K562 (cell line): ENCODE results near the gene SLC25A40. TPM values are rescaled to one million over a fixed set of nuclear protein-coding genes. Genes with fewer than 3 reads are reported as not detected.
A peak's percentile ranks its signal among the peaks of the same experiment; 100 is the strongest.

Experiments used
- ATAC-seq: fragments of 200-7000 bp; cut with Tn5 transposase; 3 replicates; pipeline ENCODE4 v1.9.1; 2020; ENCODE audit warnings: moderate library complexity
- BruUV-seq: library from RNA; stranded (reverse); fragments of 400-500 nt; replicated peaks from 2 replicates; lab custom pipeline; 2021; lab: Mats Ljungman, UMichigan
- CTCF ChIA-PET: fragments of 300-600 bp; formaldehyde crosslinking; extraction: SDS; loops from one replicate; lab custom pipeline; 2021; ENCODE audit warnings: low intra/inter-chr PET ratio; lab: Yijun Ruan, JAX
- POLR2A ChIA-PET: fragments of 300-600, 350-650 bp; sonication (Branson Sonifier 250); formaldehyde crosslinking; extraction: SDS; loops from one replicate; lab custom pipeline; 2021; ENCODE audit warnings: antibody characterized with exemption, inconsistent platforms; lab: Yijun Ruan, JAX
- DNase-seq, 4 experiments: peaks; one replicate each; pipeline versions ENCODE4 v3.0.0 to v3.0.0-alpha.2; 2011 to 2018; ENCODE audit warnings: low spot score in 3 of 4, mixed read lengths in 3 of 4; ENCODE audit errors: extremely low read depth in 1 of 4
- FAIRE-seq: peaks from 2 replicates; lab custom pipeline; 2011; peaks lifted over from hg19 to GRCh38; lab: Jason Lieb, UNC
- H2AFZ ChIP-seq: 2 replicates; pipeline ENCODE4 v1.6.0; 2011; ENCODE audit warnings: low read depth, low read length, control low read depth, inconsistent platforms
- H3K27ac ChIP-seq: fragments of 200-600 bp; 3 replicates; pipeline ENCODE4 v1.8.0; 2011; ENCODE audit warnings: low read depth, mild to moderate bottlenecking, control low read depth, inconsistent platforms, low read length, moderate library complexity, mixed read lengths; ENCODE audit errors: extremely low read depth
- H3K27me3 ChIP-seq, 2 experiments: fragments of 300-600 bp in 1 of 2; 2 replicates in 1 of 2; 3 replicates in 1 of 2; pipeline versions ENCODE4 v1.6.0 to v1.8.0; 2011; ENCODE audit warnings: inconsistent platforms in 2 of 2, low read length in 2 of 2, mild to moderate bottlenecking in 1 of 2, mixed read lengths in 1 of 2, moderate library complexity in 1 of 2; ENCODE audit not compliant: control insufficient read depth in 2 of 2, insufficient read depth in 2 of 2
- H3K36me3 ChIP-seq: fragments of 300-600 bp; 3 replicates; pipeline ENCODE4 v1.8.0; 2011; ENCODE audit warnings: mild to moderate bottlenecking, low read length, inconsistent platforms; ENCODE audit not compliant: control insufficient read depth, insufficient read depth
- H3K4me1 ChIP-seq, 2 experiments: fragments of 200-600 bp in 1 of 2; replicated peaks in 1 of 2; 2 replicates in 1 of 2; 3 replicates in 1 of 2; pipeline versions ENCODE4 v1.5.1 to v1.8.0; 2011; ENCODE audit warnings: inconsistent platforms in 2 of 2, low read length in 2 of 2, mild to moderate bottlenecking in 1 of 2, mixed read lengths in 1 of 2, moderate library complexity in 1 of 2; ENCODE audit not compliant: control insufficient read depth in 2 of 2, insufficient read depth in 2 of 2
- H3K4me2 ChIP-seq: 2 replicates; pipeline ENCODE4 v1.6.1; 2011; ENCODE audit warnings: low read length, control low read depth, inconsistent platforms, mixed read lengths; ENCODE audit not compliant: insufficient read depth
- H3K4me3 ChIP-seq: fragments of 200-600 bp; sonication (generic), shearing (Covaris generic); 2 replicates; pipeline ENCODE4 v1.5.1; 2016; ENCODE audit warnings: control low read depth, inconsistent platforms
- H3K79me2 ChIP-seq: fragments of 200-600 bp; 3 replicates; pipeline ENCODE4 v1.8.0; 2011; ENCODE audit warnings: low read length, inconsistent platforms; ENCODE audit not compliant: control insufficient read depth, insufficient read depth
- H3K9ac ChIP-seq, 2 experiments: 2 replicates each; pipeline versions ENCODE4 v1.6.0 to v1.6.1; 2011; ENCODE audit warnings: low read depth in 2 of 2, low read length in 2 of 2, control low read depth in 1 of 2, inconsistent platforms in 1 of 2, mild to moderate bottlenecking in 1 of 2, mixed read lengths in 1 of 2; ENCODE audit not compliant: insufficient read depth in 1 of 2
- H3K9me1 ChIP-seq: one replicate; pipeline ENCODE4 v1.6.0; 2011; ENCODE audit warnings: inconsistent platforms, mild to moderate bottlenecking, low read length, moderate library complexity; ENCODE audit not compliant: control insufficient read depth, insufficient read depth
- H3K9me3 ChIP-seq: replicated peaks from 2 replicates; pipeline ENCODE4 v1.5.1; 2011; ENCODE audit warnings: low read depth, low read length, inconsistent platforms; ENCODE audit not compliant: control insufficient read depth, insufficient read depth
- H4K20me1 ChIP-seq: replicated peaks from 2 replicates; pipeline ENCODE4 v1.6.1; 2011; ENCODE audit warnings: low read length, inconsistent platforms, mixed read lengths; ENCODE audit not compliant: control insufficient read depth, insufficient read depth
- ARID3B ChIP-seq: fragments of 250-450 bp; sonication (Bioruptor Pico); IDR thresholded peaks from 2 replicates; pipeline ENCODE4 v1.4.0; 2020; ENCODE audit warnings: borderline replicate concordance
- FIP1L1 ChIP-seq: fragments of 200-400 bp; formaldehyde crosslinking; IDR thresholded peaks from 2 replicates; pipeline ENCODE4 v1.6.1; 2018; ENCODE audit warnings: mild to moderate bottlenecking, low read depth, low read length; ENCODE audit not compliant: poor library complexity, severe bottlenecking
- PKNOX1 ChIP-seq: fragments of 450-650 bp; IDR thresholded peaks from 2 replicates; pipeline ENCODE4 v1.6.1; 2016
- PRMT5 ChIP-seq: sonication (generic); formaldehyde crosslinking; IDR thresholded peaks from 2 replicates; pipeline ENCODE4 v1.5.0; 2020; ENCODE audit warnings: missing genetic modification reagents
- RAD51 ChIP-seq: fragments of 450-650 bp; IDR thresholded peaks from 2 replicates; pipeline ENCODE4 v1.7.1; 2016; ENCODE audit warnings: low read depth, mild to moderate bottlenecking, borderline replicate concordance
- SMAD2 ChIP-seq: fragments of 150-350 bp; IDR thresholded peaks from 2 replicates; pipeline ENCODE4 v1.6.1; 2014; ENCODE audit warnings: low read depth, mild to moderate bottlenecking, low read length
- ZBTB34 ChIP-seq: fragments of 250-450 bp; sonication (Bioruptor Pico); IDR thresholded peaks from 2 replicates; pipeline ENCODE4 v1.8.0; 2021; ENCODE audit warnings: mild to moderate bottlenecking, moderate library complexity
- whole genome bisulfite sequencing: fragments of 100-300 bp; shearing (Covaris generic); methylation state at CpG from one replicate; pipeline ENCODE4 v1.1.6; 2016; ENCODE audit warnings: low coverage, mixed read lengths; ENCODE audit not compliant: insufficient coverage; ENCODE audit errors: missing lambda C conversion rate; 5-methylcytosine and 5-hydroxymethylcytosine counted together
- in situ Hi-C: fragments of 300-500 bp; cut with MboI; formaldehyde crosslinking; loops from 4 replicates; pipeline ENCODE4 v1.15.0; 2018; ENCODE audit warnings: inconsistent platforms, mixed read lengths
- intact Hi-C: fragments of 100-400 bp; cut with micrococcal nuclease; formaldehyde crosslinking; loops from 2 replicates; pipeline ENCODE4 v1.14.2; 2022
- polyA plus RNA-seq, 8 experiments: library from polyadenylated mRNA; depleted of rRNA in 4 of 8; stranded (reverse) in 5 of 8; unstranded in 3 of 8; fragments of >200 nt; fragmentation: Nextera tagmentation in 2 of 8; fragmentation: Illumina TruSeq in 1 of 8; extraction: Ambion mirVana in 2 of 8; extraction: Trizol in 1 of 8; gene quantifications; 2 replicates each; pipeline versions ENCODE4 v1.2.1 to v1.2.3, GENCODE V29; 2011 to 2014; ENCODE audit warnings: inconsistent platforms in 1 of 8, missing spikeins in 1 of 8
- total RNA-seq, 7 experiments: library from RNA; depleted of rRNA in 6 of 7; stranded (reverse); fragments of >200 nt in 6 of 7; fragmentation: Illumina TruSeq in 2 of 7; extraction: Trizol in 2 of 7; gene quantifications; 2 replicates each; pipeline versions ENCODE4 v1.2.1 to v1.2.3, GENCODE V29; 2011 to 2021; ENCODE audit warnings: low replicate concordance in 1 of 7
- TF ChIP-seq, protein P1 (sequence below): IDR thresholded peaks from 2 replicates; pipeline ENCODE4 v1.6.1; 2012; ENCODE audit warnings: low read depth, low read length, improper control_type of control experiment, borderline replicate concordance

The SLC25A40 gene
- total and polyA plus RNA-seq, 9 of the 15 experiments (the other 6 are each of a cell fraction or from before 2014, with no cell fraction given): 6.7 to 44.0 (median 26.5) TPM

DNA sequence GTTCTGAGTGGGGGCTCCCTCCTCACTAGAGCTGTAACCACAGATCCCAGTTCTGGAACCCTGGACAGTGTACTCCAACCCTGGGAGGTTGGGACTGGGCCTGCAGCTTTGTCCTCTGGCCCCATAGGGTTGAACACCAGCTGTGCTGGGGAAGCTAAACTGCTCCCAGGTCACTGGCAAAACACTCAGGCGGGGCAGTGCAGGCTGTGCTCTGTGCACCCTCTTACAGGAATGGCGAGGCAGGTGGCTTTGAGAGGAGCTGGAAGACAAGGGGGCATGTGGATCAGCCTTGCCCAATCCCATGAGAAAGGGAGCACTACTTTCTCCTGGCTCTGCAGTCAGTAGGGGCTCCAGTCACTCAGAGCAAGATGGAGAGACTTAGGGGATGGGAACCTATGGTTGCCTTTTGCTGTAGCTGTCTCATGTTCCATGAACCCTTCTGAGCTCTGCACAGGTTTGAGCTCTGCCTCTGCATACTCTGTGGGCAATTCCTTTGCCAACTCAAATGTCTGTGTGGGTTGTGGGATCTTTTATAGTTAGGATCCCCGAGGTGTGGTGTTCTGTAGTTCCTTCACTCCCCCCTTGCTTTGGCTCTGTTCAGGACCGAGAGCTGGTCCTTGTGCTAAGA is 90.7 kb downstream of the SLC25A40 start:
- Histone ChIP-seq H3K4me3 (no peak overlapping the region), H3K79me2 (no peaks in the 10 kb centered on the region), H3K36me3 (no peaks in the 10 kb centered on the region), H3K9me3 (no peaks in the 10 kb centered on the region), H3K27ac (no peak overlapping the region), H3K9ac (no peak overlapping the region), H3K4me2 (no peak overlapping the region), H4K20me1 (no peaks in the 10 kb centered on the region), H2AFZ (no peak overlapping the region), H3K4me1 (no peaks in the 10 kb centered on the region), H3K9me1 (no peaks in the 10 kb centered on the region), H3K27me3 (no peaks in the 10 kb centered on the region)
- TF ChIP-seq RAD51 (no peak), ZBTB34 (no peak), PRMT5 (no peak), ARID3B (CRISPR knock-in tag) (no peak), SMAD2 (no peak), PKNOX1 (no peak), FIP1L1 (no peak)
- TF ChIP-seq, protein P1, sequence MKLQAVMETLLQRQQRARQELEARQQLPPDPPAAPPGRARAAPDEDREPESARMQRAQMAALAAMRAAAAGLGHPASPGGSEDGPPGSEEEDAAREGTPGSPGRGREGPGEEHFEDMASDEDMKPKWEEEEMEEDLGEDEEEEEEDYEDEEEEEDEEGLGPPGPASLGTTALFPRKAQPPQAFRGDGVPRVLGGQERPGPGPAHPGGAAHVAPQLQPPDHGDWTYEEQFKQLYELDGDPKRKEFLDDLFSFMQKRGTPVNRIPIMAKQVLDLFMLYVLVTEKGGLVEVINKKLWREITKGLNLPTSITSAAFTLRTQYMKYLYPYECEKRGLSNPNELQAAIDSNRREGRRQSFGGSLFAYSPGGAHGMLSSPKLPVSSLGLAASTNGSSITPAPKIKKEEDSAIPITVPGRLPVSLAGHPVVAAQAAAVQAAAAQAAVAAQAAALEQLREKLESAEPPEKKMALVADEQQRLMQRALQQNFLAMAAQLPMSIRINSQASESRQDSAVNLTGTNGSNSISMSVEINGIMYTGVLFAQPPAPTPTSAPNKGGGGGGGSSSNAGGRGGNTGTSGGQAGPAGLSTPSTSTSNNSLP: no peak
- intact Hi-C loops: no loop called here
- in situ Hi-C loops: loop anchor here (25.0 kb wide), 1 partner anchor 327 kb away; no protein-coding TSS in a partner anchor
- peak; percentile 25; the same call in 1 of the 3 replicates for ATAC-seq
- ChIA-PET POLR2A (interaction anchor here (1.1 kb wide), 1 partner anchor 8 kb away, joined by 3 read pairs; no protein-coding TSS in a partner anchor), CTCF (interaction anchor here (0.5 kb wide), 1 partner anchor 326 kb away, joined by 4 read pairs; no protein-coding TSS in a partner anchor)
- 0% methylated on average over 4 of the region's 4 CpGs for WGBS
- no peak for FAIRE-seq
- no TSS peak for BruUV-seq
- no peak for DNase-seq
